Activated CD4-positive, alpha-beta T cell treated with anti-CD3 and anti-CD28 coated beads, Interleukin-2, amount 10 ng/mL, durations not matched to agents 7 days and 5 days (primary cell): ENCODE measurements around the gene TERC. TPM values are rescaled to one million over a fixed set of nuclear protein-coding genes. Genes with fewer than 3 reads are reported as not detected.
"Not testable (repeated sequence)": the region's sequence is repeated elsewhere in the genome, so short reads cannot be mapped to it uniquely, and the experiment has no call there.

Source experiments
- CTCF ChIA-PET: fragments of 350-600 bp; sonication (Branson Sonifier 250); formaldehyde crosslinking; loops from one replicate; lab custom pipeline; 2021; ENCODE audit warnings: antibody characterized with exemption; lab: Charles Lee
- POLR2A ChIA-PET: fragments of 350-600 bp; sonication (Branson Sonifier 250); formaldehyde crosslinking; loops from one replicate; lab custom pipeline; 2021; ENCODE audit warnings: antibody characterized with exemption; lab: Charles Lee
- DNase-seq: peaks from one replicate; pipeline ENCODE4 v3.0.0-alpha.2; 2020
- H3K27ac Mint-ChIP-seq: one replicate; pipeline ENCODE4 v1.8.0; 2021; ENCODE audit warnings: mild to moderate bottlenecking, moderate library complexity, mixed read lengths
- H3K27me3 Mint-ChIP-seq: one replicate; pipeline ENCODE4 v1.8.0; 2021; ENCODE audit warnings: mixed read lengths
- H3K36me3 Mint-ChIP-seq: one replicate; pipeline ENCODE4 v1.8.0; 2021; ENCODE audit warnings: low read depth, mixed read lengths
- H3K4me1 Mint-ChIP-seq: one replicate; pipeline ENCODE4 v1.8.0; 2021; ENCODE audit warnings: mixed read lengths
- H3K4me3 Mint-ChIP-seq: one replicate; pipeline ENCODE4 v1.8.0; 2021; ENCODE audit warnings: mild to moderate bottlenecking, moderate library complexity, mixed read lengths
- H3K9me3 Mint-ChIP-seq: one replicate; pipeline ENCODE4 v1.8.0; 2021; ENCODE audit warnings: mixed read lengths
- total RNA-seq, 2 experiments: library from RNA; stranded (reverse); gene quantifications; one replicate each; pipeline ENCODE4 v1.2.3, GENCODE V29; 2021

TERC gene
- total RNA-seq, 2 experiments from 2014 or later, result 1.8 to 4.6 TPM

DNA sequence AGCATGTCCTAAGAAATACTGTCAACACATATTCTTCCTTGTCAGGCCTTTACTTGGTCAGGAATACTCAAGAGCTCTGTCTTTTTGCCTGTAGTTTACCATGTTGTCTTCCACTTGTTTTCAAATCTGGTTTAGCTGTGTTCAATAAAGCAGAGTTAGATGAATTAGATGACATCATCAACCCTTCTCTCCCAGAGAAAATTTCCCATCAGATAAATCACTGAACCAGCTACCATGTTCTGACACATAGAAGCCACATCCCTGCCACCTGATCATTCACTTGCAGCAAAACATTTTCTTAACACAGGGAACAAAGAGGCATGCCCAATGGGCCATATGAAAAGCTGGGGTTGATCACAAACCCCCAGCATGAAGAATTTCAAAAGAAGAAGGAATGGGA, 42.1 kb downstream of the TERC start:
- H3K36me3 Mint-ChIP-seq, result no peaks in the 10 kb centered on the region
- no peaks in the 10 kb centered on the region for H3K4me1 Mint-ChIP-seq
- H3K27ac Mint-ChIP-seq, result no peak overlapping the region
- H3K4me3 Mint-ChIP-seq, result no peak overlapping the region
- CTCF ChIA-PET, result no interaction called here
- H3K27me3 Mint-ChIP-seq, result peaks cover 24% of the 10 kb centered on the region
- POLR2A ChIA-PET, result no interaction called here
- no peak for DNase-seq
- no peaks in the 10 kb centered on the region for H3K9me3 Mint-ChIP-seq

DNA sequence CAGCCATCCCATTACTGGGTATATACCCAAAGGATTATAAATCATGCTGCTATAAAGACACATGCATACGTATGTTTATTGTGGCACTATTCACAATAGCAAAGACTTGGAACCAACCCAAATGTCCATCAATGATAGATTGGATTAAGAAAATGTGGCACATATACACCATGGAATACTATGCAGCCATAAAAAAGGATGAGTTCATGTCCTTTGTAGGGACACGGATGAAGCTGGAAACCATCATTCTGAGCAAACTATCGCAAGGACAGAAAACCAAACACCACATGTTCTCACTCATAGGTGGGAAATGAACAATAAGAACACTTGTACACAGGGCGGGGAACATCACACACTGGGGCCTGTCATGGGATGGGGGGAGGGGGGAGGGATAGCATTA, 46.4 kb downstream of the TERC start:
- H3K9me3 Mint-ChIP-seq, CTCF ChIA-PET, POLR2A ChIA-PET, DNase-seq, H3K4me1 Mint-ChIP-seq, H3K27ac Mint-ChIP-seq, H3K36me3 Mint-ChIP-seq, H3K4me3 Mint-ChIP-seq: not testable (repeated sequence)
- peaks cover 11% of the 10 kb centered on the region for H3K27me3 Mint-ChIP-seq

Other genes with a start within 250 kb of the TERC start
- not detected for gene MECOM, start 101.3 kb downstream of the TERC start, total RNA-seq
- gene ACTRT3, start 4.5 kb upstream of the TERC start, total RNA-seq, result under 1 TPM; 0.20 to 0.23 TPM
- gene MYNN, start 8.3 kb upstream of the TERC start, total RNA-seq, result 10 to 100 TPM; 14.8 to 16.4 TPM
- gene LRRIQ4, start 47.8 kb upstream of the TERC start, total RNA-seq, result not detected
- 1 to 10 TPM; 3.4 to 4.7 TPM for gene LRRC34, start 47.8 kb upstream of the TERC start, total RNA-seq
- not detected for gene LRRC31, start 104.9 kb upstream of the TERC start, total RNA-seq
- gene SAMD7, start 146.5 kb upstream of the TERC start, total RNA-seq, result not detected
- 10 to 100 TPM; 61.0 to 63.1 TPM for gene SEC62, start 201.7 kb upstream of the TERC start, total RNA-seq